Adrenal gland (tissue), 12 donors: ENCODE data around the gene SSBP2. TPM values are rescaled to one million over a fixed set of nuclear protein-coding genes. Genes with fewer than 3 reads are reported as not detected.
A peak's percentile ranks its signal among the peaks of the same experiment; 100 is the strongest.

Experiments used
- DNase-seq, 7 donors: peaks; one replicate each; pipeline ENCODE4 v3.0.0-alpha.2; 2019 to 2020
- H3K27ac ChIP-seq, 5 donors: fragments of 200-600 bp; sonication (generic) in 4 of 5; 1 replicate in 3 of 5; 2 replicates in 2 of 5; pipeline versions ENCODE4 v1.5.1 to v1.8.0; 2016 to 2020; ENCODE audit warnings: mild to moderate bottlenecking in 1 of 5
- H3K27me3 ChIP-seq: fragments of 200-600 bp; 2 replicates; pipeline ENCODE4 v1.8.0; 2021
- H3K36me3 ChIP-seq, 2 donors: fragments of 200-600 bp; replicated peaks in 1 of 2; 1 replicate in 1 of 2; 2 replicates in 1 of 2; pipeline versions ENCODE4 v1.5.1 to v1.8.0; 2018 to 2022
- H3K4me1 ChIP-seq, 2 donors: fragments of 200-600 bp; replicated peaks in 1 of 2; 1 replicate in 1 of 2; 2 replicates in 1 of 2; pipeline versions ENCODE4 v1.5.1 to v1.8.0; 2018 to 2021
- H3K4me3 ChIP-seq, 4 donors: fragments of 200-600 bp; sonication (generic) in 3 of 4; one replicate each; pipeline ENCODE4 v1.5.1; 2016 to 2018
- H3K9me3 ChIP-seq, 3 donors: fragments of 200-600 bp; sonication (generic) in 1 of 3; replicated peaks in 1 of 3; 1 replicate in 2 of 3; 2 replicates in 1 of 3; pipeline versions ENCODE4 v1.5.1 to v1.8.0; 2016 to 2021
- CTCF ChIP-seq, 6 experiments: fragments of 450-650 bp in 4 of 6; fragments of 200-600 bp in 2 of 6; sonication (generic) in 1 of 6; IDR thresholded peaks; 1 replicate in 5 of 6; 2 replicates in 1 of 6; pipeline versions ENCODE4 v1.5.1 to v1.8.0; 2016 to 2021; ENCODE audit warnings: antibody characterized with exemption in 6 of 6, mild to moderate bottlenecking in 2 of 6, moderate library complexity in 1 of 6
- POLR2A ChIP-seq, 2 donors: fragments of 450-650 bp; IDR thresholded peaks; one replicate each; pipeline ENCODE4 v1.6.1; 2017; ENCODE audit warnings: antibody characterized with exemption in 2 of 2, mild to moderate bottlenecking in 2 of 2, moderate library complexity in 1 of 2
- WGBS, 4 donors: extraction: QIAGEN DNeasy Blood & Tissue Kit in 2 of 4; methylation state at CpG; one replicate each; pipeline versions ENCODE4 v1.1.5 to v1.1.7; 2013 to 2017; 5-methylcytosine and 5-hydroxymethylcytosine counted together
- intact Hi-C, 2 donors: fragments of 100-400 bp; cut with DNase I; formaldehyde crosslinking; loops; one replicate each; pipeline versions ENCODE4 v1.14.1 to v1.15.0; 2022 to 2023
- polyA plus RNA-seq, 3 donors: library from polyadenylated mRNA; stranded (reverse); fragments of 200-250 nt in 2 of 3; fragments of 350-450 nt in 1 of 3; fragmentation: Illumina TruSeq in 1 of 3; extraction: RNeasy Lipid Tissue Mini Kit (QIAGEN cat#74804) in 1 of 3; gene quantifications; one replicate each; pipeline ENCODE4 v1.2.3, GENCODE V29; 2013 to 2014
- total RNA-seq, 9 donors: library from RNA; depleted of rRNA in 4 of 9; stranded (reverse); fragments of >200 nt in 4 of 9; fragments of 120-200 nt in 1 of 9; fragmentation: NEBNext Ultra II Directional in 1 of 9; extraction: Animal tissue kit (Norgen Biotek cat#: 25700) in 1 of 9; gene quantifications; one replicate each; pipeline versions ENCODE4 v1.1.0 to v1.2.4, GENCODE V29; 2013 to 2023
- donor health status: healthy with polysubstance abuse.
- donor health status: Bipolar disorder and iron deficiency.
- donor health status: DM: yes; HTN: yes; CAD: no.
- donor health status: DM: no; HTN: no; CAD: no.
- donor health status: DM: no; HTN: no; CAD: no.
- donor health status: DM: yes; HTN: yes; CAD: no.

SSBP2 gene
- total and polyA plus RNA-seq, 12 donors = 16.2 to 424 (median 25.4) TPM

GRCh38 chr5:81519217-81519905, 231.5 kb downstream of the SSBP2 start:
- Histone ChIP-seq H3K27me3 (no peaks in the 10 kb centered on the region), H3K27ac (no peak overlapping the region), H3K4me1 (peaks cover 9 to 15% of the 10 kb centered on the region in 2 donors), H3K9me3 (no peaks in the 10 kb centered on the region), H3K36me3 (no peaks in the 10 kb centered on the region), H3K4me3 (no peak overlapping the region)
- TF ChIP-seq CTCF (IDR thresholded peaks at IDR 0.05) = no peak
- intact Hi-C loops = no loop called here
- WGBS, 4 donors = 94 to 100% (median 96%) methylated on average over 2 of the region's 2 CpGs
- no peak for DNase-seq

- H3K27ac ChIP-seq = no peak overlapping the region
- intact Hi-C loops = no loop called here
- no peaks in the 10 kb centered on the region for H3K9me3 ChIP-seq
- H3K36me3 ChIP-seq = no peaks in the 10 kb centered on the region
- TF ChIP-seq POLR2A (IDR thresholded peaks at IDR 0.05) = no peak
- H3K4me1 ChIP-seq = peaks cover 9 to 15% of the 10 kb centered on the region in 2 donors
- DNase-seq = no peak
- no peak overlapping the region for H3K4me3 ChIP-seq
- H3K27me3 ChIP-seq = no peaks in the 10 kb centered on the region
Observed at GRCh38 chr5:81517462-81517861, 233.4 kb downstream of the SSBP2 start.

- H3K27me3 ChIP-seq = no peaks in the 10 kb centered on the region
- peaks cover 9 to 15% of the 10 kb centered on the region in 2 donors for H3K4me1 ChIP-seq
- H3K9me3 ChIP-seq = no peaks in the 10 kb centered on the region
- TF ChIP-seq CTCF (IDR thresholded peaks at IDR 0.05) = no peak
- TF ChIP-seq POLR2A (IDR thresholded peaks at IDR 0.05) = no peak
- H3K27ac ChIP-seq = no peak overlapping the region
- H3K36me3 ChIP-seq = no peaks in the 10 kb centered on the region
- H3K4me3 ChIP-seq = no peak overlapping the region
- DNase-seq = no peak
- intact Hi-C loops = no loop called here
Observed at GRCh38 chr5:81516091-81516490, 234.8 kb downstream of the SSBP2 start.

- TF ChIP-seq POLR2A (IDR thresholded peaks at IDR 0.05) (no peak), CTCF (IDR thresholded peaks at IDR 0.05) (peak in 3 of 6 experiments; percentile 17 to 32 (median 23))
- H3K27ac ChIP-seq = no peak overlapping the region
- intact Hi-C loops = no loop called here
- peaks cover 6 to 15% of the 10 kb centered on the region in 2 donors for H3K4me1 ChIP-seq
- no peaks in the 10 kb centered on the region for H3K27me3 ChIP-seq
- no peak for DNase-seq
- no peak overlapping the region for H3K4me3 ChIP-seq
- no peaks in the 10 kb centered on the region for H3K9me3 ChIP-seq
- H3K36me3 ChIP-seq = no peaks in the 10 kb centered on the region
Observed at GRCh38 chr5:81513982-81514381, 236.9 kb downstream of the SSBP2 start.

- 91 to 96% (median 93%) methylated on average over 2 of the region's 2 CpGs for WGBS, 4 donors
- no peaks in the 10 kb centered on the region for H3K36me3 ChIP-seq
- no peaks in the 10 kb centered on the region for H3K27me3 ChIP-seq
- no peaks in the 10 kb centered on the region for H3K9me3 ChIP-seq
- H3K4me3 ChIP-seq = no peak overlapping the region
- no peak overlapping the region for H3K27ac ChIP-seq
- TF ChIP-seq CTCF (IDR thresholded peaks at IDR 0.05) (no peak), POLR2A (IDR thresholded peaks at IDR 0.05) (no peak)
- DNase-seq = no peak
- intact Hi-C loops = no loop called here
- H3K4me1 ChIP-seq = peaks cover 6 to 15% of the 10 kb centered on the region in 2 donors
Observed at GRCh38 chr5:81513473-81513872, 237.4 kb downstream of the SSBP2 start.
